HK-2 (cell line): ENCODE data around the gene SLC26A6.
A peak's percentile ranks its signal among the peaks of the same experiment; 100 is the strongest.

Experiments used
- DNase-seq: peaks from one replicate; pipeline ENCODE4 v3.0.0-alpha.2; 2018; ENCODE audit not compliant: unreplicated experiment

The SLC26A6 gene

GRCh38 chr3:48660800-48661400 is 25.6 kb upstream of the SLC26A6 start:
- DNase-seq: no peak

- DNase-seq: no peak
Measured at GRCh38 chr3:48656841-48657281, 21.6 kb upstream of the SLC26A6 start.

- no peak for DNase-seq
Measured at GRCh38 chr3:48656061-48656840, 21.0 kb upstream of the SLC26A6 start.

- DNase-seq: no peak
Measured at GRCh38 chr3:48655606-48656005, 20.3 kb upstream of the SLC26A6 start.

- DNase-seq: no peak
Measured at GRCh38 chr3:48655063-48655462, 19.8 kb upstream of the SLC26A6 start.

GRCh38 chr3:48652923-48653715 is 17.9 kb upstream of the SLC26A6 start:
- DNase-seq: no peak

GRCh38 chr3:48651771-48652170 is 16.5 kb upstream of the SLC26A6 start:
- no peak for DNase-seq

- no peak for DNase-seq
Measured at GRCh38 chr3:48650723-48651122, 15.5 kb upstream of the SLC26A6 start.

- DNase-seq: no peak
Measured at GRCh38 chr3:48648188-48648850, 13.1 kb upstream of the SLC26A6 start.

- DNase-seq: no peak
Measured at GRCh38 chr3:48647714-48648113, 12.5 kb upstream of the SLC26A6 start.

GRCh38 chr3:48644898-48645760 is 9.9 kb upstream of the SLC26A6 start:
- DNase-seq: no peak

- no peak for DNase-seq
Measured at GRCh38 chr3:48642605-48643004, 7.3 kb upstream of the SLC26A6 start.

- no peak for DNase-seq
Measured at GRCh38 chr3:48641396-48641795, 6.1 kb upstream of the SLC26A6 start.

- no peak for DNase-seq
Measured at GRCh38 chr3:48639944-48640606, 4.8 kb upstream of the SLC26A6 start.

- no peak for DNase-seq
Measured at GRCh38 chr3:48637305-48637704, 2.0 kb upstream of the SLC26A6 start.

- no peak for DNase-seq
Measured at GRCh38 chr3:48636149-48636655, 941 bp upstream of the SLC26A6 start.

GRCh38 chr3:48634661-48635221 is 520 bp downstream of the SLC26A6 start:
- DNase-seq: peak; percentile 57

- no peak for DNase-seq
Measured at GRCh38 chr3:48633743-48634142, 1.5 kb downstream of the SLC26A6 start.

- no peak for DNase-seq
Measured at GRCh38 chr3:48633256-48633655, 2.0 kb downstream of the SLC26A6 start.
